ENCODE data around the gene HOXC6. TPM values are rescaled to one million over a fixed set of nuclear protein-coding genes. Genes with fewer than 3 reads are reported as not detected.

Gene HOXC6
- total RNA-seq, 1 experiment from 2014 or later: 2.8 TPM

GRCh38 chr12:54035568-54036264, 7.5 kb downstream of the HOXC6 start:
- no peaks in the 10 kb centered on the region for H3K79me2 ChIP-seq (ENCODE audit: low read length)
- H3K4me3 ChIP-seq (ENCODE audit: low read length): no peak overlapping the region
- no peaks in the 10 kb centered on the region for H3K9me3 ChIP-seq (ENCODE audit: low read length)
- DNase-seq (no peak), ATAC-seq (no peak)
- H3K4me2 ChIP-seq (ENCODE audit: low read length): no peak overlapping the region
- no peak for TF ChIP-seq EZH2phosphoT487 (IDR thresholded peaks at IDR 0.05; ENCODE audit: borderline replicate concordance, low read length)
- no peak for TF ChIP-seq CTCF (conservative IDR thresholded peaks at IDR 0.05; ENCODE audit: low read depth, low read length)
- no peak for TF ChIP-seq EZH2 (IDR thresholded peaks at IDR 0.05; ENCODE audit: low read length, unreplicated experiment)
- no peaks in the 10 kb centered on the region for H3K9me2 ChIP-seq (replicated peaks; ENCODE audit: low read length)
- no peak overlapping the region for H2AFZ ChIP-seq (ENCODE audit: low read length)
- no peak overlapping the region for H3K27ac ChIP-seq (ENCODE audit: low read length)
- H4K20me1 ChIP-seq (ENCODE audit: low read length): no peaks in the 10 kb centered on the region
- H3K27me3 ChIP-seq (ENCODE audit: low read length): no peaks in the 10 kb centered on the region
- H3K4me1 ChIP-seq (ENCODE audit: insufficient read depth, low read length): peaks cover 11% of the 10 kb centered on the region
- H3F3A ChIP-seq (ENCODE audit: low read length, unreplicated experiment): no peaks in the 10 kb centered on the region
- ChIA-PET CTCF (no interaction called here), POLR2A (ENCODE audit: unreplicated experiment) (no interaction called here)
- H3K9ac ChIP-seq (ENCODE audit: low read length): no peak overlapping the region
- BruUV-seq (replicated peaks): no TSS peak
- no peaks in the 10 kb centered on the region for H3K36me3 ChIP-seq (ENCODE audit: low read depth, low read length)
- intact Hi-C loops (cut with micrococcal nuclease): no loop called here

GRCh38 chr12:54036620-54037359, 8.6 kb downstream of the HOXC6 start:
- Histone ChIP-seq H4K20me1 (ENCODE audit: low read length) (no peaks in the 10 kb centered on the region), H3K36me3 (ENCODE audit: low read depth, low read length) (no peaks in the 10 kb centered on the region), H3K9ac (ENCODE audit: low read length) (no peak overlapping the region), H3K27ac (ENCODE audit: low read length) (no peak overlapping the region), H3K4me1 (ENCODE audit: insufficient read depth, low read length) (peaks cover 11% of the 10 kb centered on the region), H3K27me3 (ENCODE audit: low read length) (no peaks in the 10 kb centered on the region), H3K9me3 (ENCODE audit: low read length) (no peaks in the 10 kb centered on the region), H3F3A (ENCODE audit: low read length, unreplicated experiment) (no peaks in the 10 kb centered on the region), H3K4me3 (ENCODE audit: low read length) (no peak overlapping the region), H3K9me2 (replicated peaks; ENCODE audit: low read length) (no peaks in the 10 kb centered on the region), H3K4me2 (ENCODE audit: low read length) (no peak overlapping the region), H3K79me2 (ENCODE audit: low read length) (no peaks in the 10 kb centered on the region), H2AFZ (ENCODE audit: low read length) (no peak overlapping the region)
- DNase-seq: peak; percentile 83
- no TSS peak for BruUV-seq (replicated peaks)
- TF ChIP-seq EZH2 (IDR thresholded peaks at IDR 0.05; ENCODE audit: low read length, unreplicated experiment): no peak
- TF ChIP-seq CTCF (conservative IDR thresholded peaks at IDR 0.05; ENCODE audit: low read depth, low read length): no peak; the same call in 1 of the 2 replicates
- TF ChIP-seq EZH2phosphoT487 (IDR thresholded peaks at IDR 0.05; ENCODE audit: borderline replicate concordance, low read length): no peak
- peak; percentile 80 for ATAC-seq
- intact Hi-C loops (cut with micrococcal nuclease): no loop called here
- ChIA-PET CTCF (interaction anchor here (0.5 kb wide), 1 partner anchor 288 kb away, joined by 3 read pairs; the partner anchor contains the start of gene COPZ1), POLR2A (ENCODE audit: unreplicated experiment) (no interaction called here)

All from PC-3 (cell line).